ENCODE results near the gene PARP1.

PARP1 gene

GRCh38 chr1:226425431-226426031 lies 17.6 kb upstream of the PARP1 start:
- Histone ChIP-seq H3K27me3 (ENCODE audit: insufficient read depth, poor library complexity, severe bottlenecking) (no peaks in the 10 kb centered on the region), H3K36me3 (ENCODE audit: low read depth) (no peaks in the 10 kb centered on the region), H3K4me3 (ENCODE audit: severe bottlenecking) (no peak overlapping the region), H3K9me3 (ENCODE audit: severe bottlenecking) (no peaks in the 10 kb centered on the region), H3K4me1 (ENCODE audit: insufficient read depth, poor library complexity, severe bottlenecking) (no peaks in the 10 kb centered on the region), H3K27ac (ENCODE audit: poor library complexity, severe bottlenecking) (no peak overlapping the region)
- DNase-seq (ENCODE audit: low spot score) (no peak), ATAC-seq (ENCODE audit: low read depth) (no peak)
- TF ChIP-seq CTCF (IDR thresholded peaks at IDR 0.05; ENCODE audit: poor library complexity, severe bottlenecking) = no peak

- Histone ChIP-seq H3K27me3 (ENCODE audit: insufficient read depth, poor library complexity, severe bottlenecking) (no peaks in the 10 kb centered on the region), H3K27ac (ENCODE audit: poor library complexity, severe bottlenecking) (no peak overlapping the region), H3K36me3 (ENCODE audit: low read depth) (no peaks in the 10 kb centered on the region), H3K9me3 (ENCODE audit: severe bottlenecking) (no peaks in the 10 kb centered on the region), H3K4me1 (ENCODE audit: insufficient read depth, poor library complexity, severe bottlenecking) (no peaks in the 10 kb centered on the region), H3K4me3 (ENCODE audit: severe bottlenecking) (no peak overlapping the region)
- TF ChIP-seq CTCF (IDR thresholded peaks at IDR 0.05; ENCODE audit: poor library complexity, severe bottlenecking) = no peak
- ATAC-seq (ENCODE audit: low read depth) = no peak
- no peak for DNase-seq (ENCODE audit: low spot score)
These were observed 17.1 kb upstream of the PARP1 start for GRCh38 chr1:226425004-226425378.

GRCh38 chr1:226424221-226425003 lies 16.5 kb upstream of the PARP1 start:
- Histone ChIP-seq H3K4me1 (ENCODE audit: insufficient read depth, poor library complexity, severe bottlenecking) (no peaks in the 10 kb centered on the region), H3K27me3 (ENCODE audit: insufficient read depth, poor library complexity, severe bottlenecking) (no peaks in the 10 kb centered on the region), H3K4me3 (ENCODE audit: severe bottlenecking) (no peak overlapping the region), H3K36me3 (ENCODE audit: low read depth) (no peaks in the 10 kb centered on the region), H3K27ac (ENCODE audit: poor library complexity, severe bottlenecking) (no peak overlapping the region), H3K9me3 (ENCODE audit: severe bottlenecking) (no peaks in the 10 kb centered on the region)
- peak; percentile 52 for TF ChIP-seq CTCF (IDR thresholded peaks at IDR 0.05; ENCODE audit: poor library complexity, severe bottlenecking)
- peak; percentile 51; the same call in 1 of the 3 replicates for ATAC-seq (ENCODE audit: low read depth)
- no peak for DNase-seq (ENCODE audit: low spot score)

GRCh38 chr1:226422478-226422877 lies 14.6 kb upstream of the PARP1 start:
- DNase-seq (ENCODE audit: low spot score) (no peak), ATAC-seq (ENCODE audit: low read depth) (no peak)
- no peak for TF ChIP-seq CTCF (IDR thresholded peaks at IDR 0.05; ENCODE audit: poor library complexity, severe bottlenecking)
- Histone ChIP-seq H3K4me3 (ENCODE audit: severe bottlenecking) (no peak overlapping the region), H3K27ac (ENCODE audit: poor library complexity, severe bottlenecking) (no peak overlapping the region), H3K4me1 (ENCODE audit: insufficient read depth, poor library complexity, severe bottlenecking) (no peaks in the 10 kb centered on the region), H3K27me3 (ENCODE audit: insufficient read depth, poor library complexity, severe bottlenecking) (no peaks in the 10 kb centered on the region), H3K36me3 (ENCODE audit: low read depth) (no peaks in the 10 kb centered on the region), H3K9me3 (ENCODE audit: severe bottlenecking) (no peaks in the 10 kb centered on the region)

GRCh38 chr1:226420897-226421296 lies 13.0 kb upstream of the PARP1 start:
- Histone ChIP-seq H3K4me1 (ENCODE audit: insufficient read depth, poor library complexity, severe bottlenecking) (no peaks in the 10 kb centered on the region), H3K4me3 (ENCODE audit: severe bottlenecking) (no peak overlapping the region), H3K9me3 (ENCODE audit: severe bottlenecking) (no peaks in the 10 kb centered on the region), H3K27me3 (ENCODE audit: insufficient read depth, poor library complexity, severe bottlenecking) (no peaks in the 10 kb centered on the region), H3K36me3 (ENCODE audit: low read depth) (no peaks in the 10 kb centered on the region), H3K27ac (ENCODE audit: poor library complexity, severe bottlenecking) (no peak overlapping the region)
- ATAC-seq (ENCODE audit: low read depth) (no peak), DNase-seq (ENCODE audit: low spot score) (no peak)
- TF ChIP-seq CTCF (IDR thresholded peaks at IDR 0.05; ENCODE audit: poor library complexity, severe bottlenecking) = no peak
